ENCODE results near the gene CRKL.
A peak's percentile ranks its signal among the peaks of the same experiment; 100 is the strongest.

The CRKL gene

GRCh38 chr22:20943104-20943933 lies 26.1 kb downstream of the CRKL start:
- H3K4me1 ChIP-seq (ENCODE audit: control insufficient read depth in 1 of 2, insufficient read depth in 1 of 2, low read depth in 1 of 2, low read length in 1 of 2): no peaks in the 10 kb centered on the region
- no peak for TF ChIP-seq CTCF (IDR thresholded peaks at IDR 0.05)
- H3K27me3 ChIP-seq: no peaks in the 10 kb centered on the region
- H3K36me3 ChIP-seq: peaks cover 5% of the 10 kb centered on the region
- H3K4me3 ChIP-seq (ENCODE audit: low read depth in 1 of 2, low read length in 1 of 2): no peak overlapping the region
- H3K27ac ChIP-seq: no peak overlapping the region
- no peaks in the 10 kb centered on the region for H3K9me3 ChIP-seq

- H3K4me3 ChIP-seq (ENCODE audit: low read depth in 1 of 2, low read length in 1 of 2): no peak overlapping the region
- H3K27me3 ChIP-seq: no peaks in the 10 kb centered on the region
- H3K27ac ChIP-seq: no peak overlapping the region
- H3K9me3 ChIP-seq: no peaks in the 10 kb centered on the region
- H3K4me1 ChIP-seq (ENCODE audit: control insufficient read depth in 1 of 2, insufficient read depth in 1 of 2, low read depth in 1 of 2, low read length in 1 of 2): no peaks in the 10 kb centered on the region
- no peak for TF ChIP-seq CTCF (IDR thresholded peaks at IDR 0.05)
- H3K36me3 ChIP-seq: peaks cover 8% of the 10 kb centered on the region
Measured at GRCh38 chr22:20944042-20944441, 26.8 kb downstream of the CRKL start.

- H3K27me3 ChIP-seq: no peaks in the 10 kb centered on the region
- peaks cover 23% of the 10 kb centered on the region for H3K36me3 ChIP-seq
- no peak for TF ChIP-seq CTCF (IDR thresholded peaks at IDR 0.05)
- H3K4me3 ChIP-seq (ENCODE audit: low read depth in 1 of 2, low read length in 1 of 2): no peak overlapping the region
- H3K27ac ChIP-seq: peak overlapping the region; percentile 12
- H3K9me3 ChIP-seq: no peaks in the 10 kb centered on the region
- no peaks in the 10 kb centered on the region for H3K4me1 ChIP-seq (ENCODE audit: control insufficient read depth in 1 of 2, insufficient read depth in 1 of 2, low read depth in 1 of 2, low read length in 1 of 2)
Measured at GRCh38 chr22:20945578-20945934, 28.3 kb downstream of the CRKL start.

- Histone ChIP-seq H3K9me3 (no peaks in the 10 kb centered on the region), H3K4me3 (ENCODE audit: low read depth in 1 of 2, low read length in 1 of 2) (no peak overlapping the region), H3K36me3 (peaks cover 31% of the 10 kb centered on the region), H3K27me3 (no peaks in the 10 kb centered on the region), H3K4me1 (ENCODE audit: control insufficient read depth in 1 of 2, insufficient read depth in 1 of 2, low read depth in 1 of 2, low read length in 1 of 2) (no peaks in the 10 kb centered on the region), H3K27ac (peak overlapping the region; percentile 13)
- TF ChIP-seq CTCF (IDR thresholded peaks at IDR 0.05): no peak
Measured at GRCh38 chr22:20946080-20946986, 29.1 kb downstream of the CRKL start.

GRCh38 chr22:20946991-20947390 lies 29.8 kb downstream of the CRKL start:
- H3K27me3 ChIP-seq: no peaks in the 10 kb centered on the region
- no peaks in the 10 kb centered on the region for H3K4me1 ChIP-seq (ENCODE audit: control insufficient read depth in 1 of 2, insufficient read depth in 1 of 2, low read depth in 1 of 2, low read length in 1 of 2)
- peak overlapping the region; percentile 13 for H3K27ac ChIP-seq
- peaks cover 37% of the 10 kb centered on the region for H3K36me3 ChIP-seq
- TF ChIP-seq CTCF (IDR thresholded peaks at IDR 0.05): no peak
- no peaks in the 10 kb centered on the region for H3K9me3 ChIP-seq
- H3K4me3 ChIP-seq (ENCODE audit: low read depth in 1 of 2, low read length in 1 of 2): no peak overlapping the region

Data from neutrophil (primary cell).